ENCODE measurements around the gene NCR3LG1.

GRCh38 chr11:17313349-17314231 is 38.0 kb upstream of the NCR3LG1 start:
- TF ChIP-seq, protein P1, sequence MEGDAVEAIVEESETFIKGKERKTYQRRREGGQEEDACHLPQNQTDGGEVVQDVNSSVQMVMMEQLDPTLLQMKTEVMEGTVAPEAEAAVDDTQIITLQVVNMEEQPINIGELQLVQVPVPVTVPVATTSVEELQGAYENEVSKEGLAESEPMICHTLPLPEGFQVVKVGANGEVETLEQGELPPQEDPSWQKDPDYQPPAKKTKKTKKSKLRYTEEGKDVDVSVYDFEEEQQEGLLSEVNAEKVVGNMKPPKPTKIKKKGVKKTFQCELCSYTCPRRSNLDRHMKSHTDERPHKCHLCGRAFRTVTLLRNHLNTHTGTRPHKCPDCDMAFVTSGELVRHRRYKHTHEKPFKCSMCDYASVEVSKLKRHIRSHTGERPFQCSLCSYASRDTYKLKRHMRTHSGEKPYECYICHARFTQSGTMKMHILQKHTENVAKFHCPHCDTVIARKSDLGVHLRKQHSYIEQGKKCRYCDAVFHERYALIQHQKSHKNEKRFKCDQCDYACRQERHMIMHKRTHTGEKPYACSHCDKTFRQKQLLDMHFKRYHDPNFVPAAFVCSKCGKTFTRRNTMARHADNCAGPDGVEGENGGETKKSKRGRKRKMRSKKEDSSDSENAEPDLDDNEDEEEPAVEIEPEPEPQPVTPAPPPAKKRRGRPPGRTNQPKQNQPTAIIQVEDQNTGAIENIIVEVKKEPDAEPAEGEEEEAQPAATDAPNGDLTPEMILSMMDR (IDR thresholded peaks at IDR 0.05): no peak
- TF ChIP-seq USF2 (IDR thresholded peaks at IDR 0.05) (no peak), POLR2A (IDR thresholded peaks at IDR 0.05; ENCODE audit: low read length) (no peak), SMC3 (IDR thresholded peaks at IDR 0.05) (no peak), MAX (IDR thresholded peaks at IDR 0.05) (no peak)

All from A549 (cell line).